Activated naive CD4-positive, alpha-beta T cell treated with anti-CD3 and anti-CD28 coated beads for 36 hours (primary cell): ENCODE results near the gene SLC7A14. TPM values are rescaled to one million over a fixed set of nuclear protein-coding genes. Genes with fewer than 3 reads are reported as not detected.
A peak's percentile ranks its signal among the peaks of the same experiment; 100 is the strongest.

Source experiments
- CTCF ChIA-PET: fragments of 350-600 bp; sonication (Branson Sonifier 250); formaldehyde crosslinking; loops from one replicate; lab custom pipeline; 2021; ENCODE audit warnings: antibody characterized with exemption; lab: Charles Lee
- DNase-seq: peaks from one replicate; pipeline ENCODE4 v3.0.0-alpha.2; 2020
- H3K27ac Mint-ChIP-seq: one replicate; pipeline ENCODE4 v1.8.0; 2021; ENCODE audit warnings: mild to moderate bottlenecking, mixed read lengths
- H3K27me3 Mint-ChIP-seq: one replicate; pipeline ENCODE4 v1.8.0; 2021; ENCODE audit warnings: low read depth, mixed read lengths
- H3K36me3 Mint-ChIP-seq: one replicate; pipeline ENCODE4 v1.8.0; 2021; ENCODE audit warnings: low read depth, mixed read lengths
- H3K4me1 Mint-ChIP-seq: one replicate; pipeline ENCODE4 v1.8.0; 2021; ENCODE audit warnings: low read depth, mixed read lengths
- H3K4me3 Mint-ChIP-seq: one replicate; pipeline ENCODE4 v1.8.0; 2021; ENCODE audit warnings: mild to moderate bottlenecking, moderate library complexity, mixed read lengths
- H3K9me3 Mint-ChIP-seq: one replicate; pipeline ENCODE4 v1.8.0; 2021; ENCODE audit warnings: mixed read lengths
- intact Hi-C: fragments of 100-400 bp; cut with micrococcal nuclease; formaldehyde crosslinking; loops from one replicate; pipeline ENCODE4 v1.15.1; 2023
- total RNA-seq, 2 experiments: library from RNA; stranded (reverse); gene quantifications; one replicate each; pipeline ENCODE4 v1.2.3, GENCODE V29; 2021

Gene SLC7A14
- total RNA-seq, 2 experiments from 2014 or later: not detected

GRCh38 chr3:170488802-170489201 is 97.1 kb downstream of the SLC7A14 start:
- no peak for DNase-seq
- no peaks in the 10 kb centered on the region for H3K4me1 Mint-ChIP-seq
- no peaks in the 10 kb centered on the region for H3K27me3 Mint-ChIP-seq
- H3K4me3 Mint-ChIP-seq: no peak overlapping the region
- no peaks in the 10 kb centered on the region for H3K36me3 Mint-ChIP-seq
- intact Hi-C loops: no loop called here
- no peak overlapping the region for H3K27ac Mint-ChIP-seq
- CTCF ChIA-PET: no interaction called here
- H3K9me3 Mint-ChIP-seq: no peaks in the 10 kb centered on the region

GRCh38 chr3:170487031-170487430 is 98.8 kb downstream of the SLC7A14 start:
- H3K9me3 Mint-ChIP-seq: no peaks in the 10 kb centered on the region
- CTCF ChIA-PET: interaction anchor here (1.6 kb wide), 1 partner anchor 325 kb away, joined by 4 read pairs; no protein-coding TSS in a partner anchor

GRCh38 chr3:170486398-170486797 is 99.5 kb downstream of the SLC7A14 start:
- H3K4me1 Mint-ChIP-seq: peaks cover 5% of the 10 kb centered on the region
- DNase-seq: no peak
- no peak overlapping the region for H3K27ac Mint-ChIP-seq
- H3K27me3 Mint-ChIP-seq: no peaks in the 10 kb centered on the region
- no peak overlapping the region for H3K4me3 Mint-ChIP-seq
- intact Hi-C loops: no loop called here
- H3K9me3 Mint-ChIP-seq: no peaks in the 10 kb centered on the region
- H3K36me3 Mint-ChIP-seq: no peaks in the 10 kb centered on the region
- CTCF ChIA-PET: interaction anchor here (1.6 kb wide), 1 partner anchor 325 kb away, joined by 4 read pairs; no protein-coding TSS in a partner anchor

More at GRCh38 chr3:170487031-170487430, 98.8 kb downstream of the SLC7A14 start:
- H3K4me3 Mint-ChIP-seq: no peak overlapping the region
- intact Hi-C loops: no loop called here
- no peaks in the 10 kb centered on the region for H3K27me3 Mint-ChIP-seq
- no peak for DNase-seq
- no peak overlapping the region for H3K27ac Mint-ChIP-seq
- no peaks in the 10 kb centered on the region for H3K36me3 Mint-ChIP-seq
- peaks cover 3% of the 10 kb centered on the region for H3K4me1 Mint-ChIP-seq

GRCh38 chr3:170485696-170486095 is 100.2 kb downstream of the SLC7A14 start:
- H3K36me3 Mint-ChIP-seq: no peaks in the 10 kb centered on the region
- no peak for DNase-seq
- peaks cover 5% of the 10 kb centered on the region for H3K4me1 Mint-ChIP-seq
- H3K4me3 Mint-ChIP-seq: no peak overlapping the region
- no peaks in the 10 kb centered on the region for H3K9me3 Mint-ChIP-seq
- H3K27me3 Mint-ChIP-seq: no peaks in the 10 kb centered on the region
- CTCF ChIA-PET: interaction anchor here (1.6 kb wide), 1 partner anchor 326 kb away, joined by 4 read pairs; no protein-coding TSS in a partner anchor
- no peak overlapping the region for H3K27ac Mint-ChIP-seq
- intact Hi-C loops: no loop called here

- Mint-ChIP-seq H3K9me3 (no peaks in the 10 kb centered on the region), H3K27me3 (no peaks in the 10 kb centered on the region), H3K4me3 (no peak overlapping the region), H3K36me3 (no peaks in the 10 kb centered on the region), H3K4me1 (peaks cover 5% of the 10 kb centered on the region), H3K27ac (no peak overlapping the region)
- intact Hi-C loops: no loop called here
- CTCF ChIA-PET: interaction anchor here (1.6 kb wide), 1 partner anchor 327 kb away, joined by 4 read pairs; no protein-coding TSS in a partner anchor
- DNase-seq: no peak
Measured at GRCh38 chr3:170485294-170485693, 100.6 kb downstream of the SLC7A14 start.

- CTCF ChIA-PET: no interaction called here
- Mint-ChIP-seq H3K27me3 (no peaks in the 10 kb centered on the region), H3K4me3 (no peak overlapping the region), H3K4me1 (peaks cover 5% of the 10 kb centered on the region), H3K36me3 (no peaks in the 10 kb centered on the region), H3K27ac (no peak overlapping the region), H3K9me3 (no peaks in the 10 kb centered on the region)
- intact Hi-C loops: no loop called here
- no peak for DNase-seq
Measured at GRCh38 chr3:170484869-170485268, 101.0 kb downstream of the SLC7A14 start.

GRCh38 chr3:170483485-170484262 is 102.2 kb downstream of the SLC7A14 start:
- DNase-seq: no peak
- no peaks in the 10 kb centered on the region for H3K9me3 Mint-ChIP-seq
- H3K27ac Mint-ChIP-seq: no peak overlapping the region
- intact Hi-C loops: no loop called here
- CTCF ChIA-PET: no interaction called here
- peaks cover 5% of the 10 kb centered on the region for H3K4me1 Mint-ChIP-seq
- no peaks in the 10 kb centered on the region for H3K36me3 Mint-ChIP-seq
- H3K4me3 Mint-ChIP-seq: no peak overlapping the region
- H3K27me3 Mint-ChIP-seq: no peaks in the 10 kb centered on the region

GRCh38 chr3:170482199-170482598 is 103.7 kb downstream of the SLC7A14 start:
- Mint-ChIP-seq H3K4me1 (peaks cover 5% of the 10 kb centered on the region), H3K36me3 (no peaks in the 10 kb centered on the region), H3K27me3 (no peaks in the 10 kb centered on the region), H3K4me3 (no peak overlapping the region), H3K9me3 (no peaks in the 10 kb centered on the region), H3K27ac (no peak overlapping the region)
- CTCF ChIA-PET: no interaction called here
- intact Hi-C loops: no loop called here
- DNase-seq: peak; percentile 7

- CTCF ChIA-PET: interaction anchor here (0.6 kb wide), 1 partner anchor 70 kb away, joined by 3 read pairs; no protein-coding TSS in a partner anchor
- H3K9me3 Mint-ChIP-seq: no peaks in the 10 kb centered on the region
- H3K36me3 Mint-ChIP-seq: no peaks in the 10 kb centered on the region
- H3K4me1 Mint-ChIP-seq: peaks cover 5% of the 10 kb centered on the region
- DNase-seq: no peak
- H3K27ac Mint-ChIP-seq: no peak overlapping the region
- no peak overlapping the region for H3K4me3 Mint-ChIP-seq
- H3K27me3 Mint-ChIP-seq: peaks cover 3% of the 10 kb centered on the region
- intact Hi-C loops: no loop called here
Measured at GRCh38 chr3:170480111-170480510, 105.8 kb downstream of the SLC7A14 start.

GRCh38 chr3:170477395-170477794 is 108.5 kb downstream of the SLC7A14 start:
- CTCF ChIA-PET: interaction anchor here (0.8 to 1.5 kb wide), 2 partner anchors 60 to 64 kb away, joined by 3 read pairs; no protein-coding TSS in a partner anchor
- no peak overlapping the region for H3K4me3 Mint-ChIP-seq
- intact Hi-C loops: no loop called here
- peaks cover 5% of the 10 kb centered on the region for H3K4me1 Mint-ChIP-seq
- peaks cover 14% of the 10 kb centered on the region for H3K27me3 Mint-ChIP-seq
- H3K9me3 Mint-ChIP-seq: no peaks in the 10 kb centered on the region
- H3K27ac Mint-ChIP-seq: no peak overlapping the region
- no peaks in the 10 kb centered on the region for H3K36me3 Mint-ChIP-seq
- no peak for DNase-seq

GRCh38 chr3:170476291-170476690 is 109.6 kb downstream of the SLC7A14 start:
- no peaks in the 10 kb centered on the region for H3K9me3 Mint-ChIP-seq
- no peak for DNase-seq
- CTCF ChIA-PET: no interaction called here
- H3K36me3 Mint-ChIP-seq: no peaks in the 10 kb centered on the region
- no peak overlapping the region for H3K4me3 Mint-ChIP-seq
- no peak overlapping the region for H3K27ac Mint-ChIP-seq
- H3K27me3 Mint-ChIP-seq: peaks cover 17% of the 10 kb centered on the region
- H3K4me1 Mint-ChIP-seq: no peaks in the 10 kb centered on the region
- intact Hi-C loops: no loop called here

GRCh38 chr3:170475092-170475685 is 110.7 kb downstream of the SLC7A14 start:
- H3K4me3 Mint-ChIP-seq: no peak overlapping the region
- no peaks in the 10 kb centered on the region for H3K9me3 Mint-ChIP-seq
- H3K27ac Mint-ChIP-seq: no peak overlapping the region
- peaks cover 25% of the 10 kb centered on the region for H3K27me3 Mint-ChIP-seq
- H3K36me3 Mint-ChIP-seq: no peaks in the 10 kb centered on the region
- no peaks in the 10 kb centered on the region for H3K4me1 Mint-ChIP-seq
- no peak for DNase-seq
- intact Hi-C loops: no loop called here
- CTCF ChIA-PET: no interaction called here
